NCI-H526 (cell line): ENCODE data around the gene FBRSL1.
"Not testable (repeated sequence)": the region's sequence is repeated elsewhere in the genome, so short reads cannot be mapped to it uniquely, and the experiment has no call there.

ENCODE experiments used
- DNase-seq, 2 experiments: peaks; one replicate each; lab custom pipeline; 2025; lab: John Stamatoyannopoulos, UW

Gene FBRSL1

GRCh38 chr12:132525833-132526455 lies 36.0 kb downstream of the FBRSL1 start:
- DNase-seq: no peak

GRCh38 chr12:132527186-132527882 lies 37.4 kb downstream of the FBRSL1 start:
- no peak for DNase-seq

- DNase-seq: no peak
Measured at GRCh38 chr12:132527883-132528264, 37.9 kb downstream of the FBRSL1 start.

GRCh38 chr12:132528564-132529106 lies 38.7 kb downstream of the FBRSL1 start:
- no peak for DNase-seq

DNA sequence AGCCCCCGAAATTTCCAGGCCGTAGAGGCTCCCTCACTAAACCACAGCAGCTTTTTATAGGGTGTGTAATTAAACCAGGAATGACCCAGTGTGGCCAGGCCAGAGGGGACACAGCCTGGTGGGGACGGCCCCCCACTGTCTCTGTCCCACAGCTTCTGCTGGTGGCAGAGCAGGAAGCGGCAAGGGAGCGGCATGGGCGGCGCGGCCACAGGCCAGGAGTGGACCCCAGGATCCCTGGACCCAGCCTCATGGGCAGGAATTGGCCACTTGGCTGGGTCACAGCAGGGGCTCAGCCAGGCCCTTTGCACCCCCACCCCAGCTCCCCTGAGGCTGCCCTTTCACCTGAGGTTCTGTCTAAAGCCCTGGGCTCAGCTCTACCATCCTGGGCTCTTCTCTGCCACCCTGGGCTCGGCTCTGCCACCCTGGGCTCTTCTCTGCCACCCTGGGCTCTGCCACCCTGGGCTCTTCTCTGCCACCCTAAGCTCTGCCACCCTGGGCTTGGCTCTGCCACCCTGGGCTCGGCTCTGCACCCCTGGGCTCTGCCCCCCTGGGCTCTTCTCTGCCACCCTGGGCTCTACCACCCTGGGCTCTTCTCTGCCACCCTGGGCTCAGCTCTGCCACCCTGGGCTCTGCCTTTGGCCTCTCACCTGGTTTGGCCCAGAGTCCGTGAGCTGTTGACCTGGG lies 39.3 kb downstream of the FBRSL1 start:
- no peak for DNase-seq

GRCh38 chr12:132529906-132530305 lies 40.0 kb downstream of the FBRSL1 start:
- DNase-seq: no peak

GRCh38 chr12:132530447-132530846 lies 40.5 kb downstream of the FBRSL1 start:
- no peak for DNase-seq

DNA sequence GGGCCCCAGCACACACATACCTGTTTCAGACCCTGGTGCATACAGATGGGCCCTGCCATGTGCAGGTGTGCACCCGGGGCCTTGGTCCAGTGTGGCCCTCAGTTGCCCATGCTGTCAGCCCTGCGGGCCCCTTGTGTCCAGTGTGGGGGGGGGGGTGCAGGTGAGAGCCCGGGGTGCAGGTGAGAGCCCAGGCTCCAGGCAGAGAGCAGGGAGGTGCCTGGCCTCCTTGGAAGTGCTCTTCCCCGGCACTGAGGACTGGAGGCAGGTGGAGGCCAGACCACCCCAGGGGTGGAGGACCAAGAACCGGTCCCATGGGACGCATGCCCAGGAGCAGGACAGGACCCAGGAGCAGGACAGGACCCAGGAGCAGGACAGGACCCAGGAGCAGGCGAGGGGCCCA lies 40.9 kb downstream of the FBRSL1 start:
- DNase-seq: no peak

DNA sequence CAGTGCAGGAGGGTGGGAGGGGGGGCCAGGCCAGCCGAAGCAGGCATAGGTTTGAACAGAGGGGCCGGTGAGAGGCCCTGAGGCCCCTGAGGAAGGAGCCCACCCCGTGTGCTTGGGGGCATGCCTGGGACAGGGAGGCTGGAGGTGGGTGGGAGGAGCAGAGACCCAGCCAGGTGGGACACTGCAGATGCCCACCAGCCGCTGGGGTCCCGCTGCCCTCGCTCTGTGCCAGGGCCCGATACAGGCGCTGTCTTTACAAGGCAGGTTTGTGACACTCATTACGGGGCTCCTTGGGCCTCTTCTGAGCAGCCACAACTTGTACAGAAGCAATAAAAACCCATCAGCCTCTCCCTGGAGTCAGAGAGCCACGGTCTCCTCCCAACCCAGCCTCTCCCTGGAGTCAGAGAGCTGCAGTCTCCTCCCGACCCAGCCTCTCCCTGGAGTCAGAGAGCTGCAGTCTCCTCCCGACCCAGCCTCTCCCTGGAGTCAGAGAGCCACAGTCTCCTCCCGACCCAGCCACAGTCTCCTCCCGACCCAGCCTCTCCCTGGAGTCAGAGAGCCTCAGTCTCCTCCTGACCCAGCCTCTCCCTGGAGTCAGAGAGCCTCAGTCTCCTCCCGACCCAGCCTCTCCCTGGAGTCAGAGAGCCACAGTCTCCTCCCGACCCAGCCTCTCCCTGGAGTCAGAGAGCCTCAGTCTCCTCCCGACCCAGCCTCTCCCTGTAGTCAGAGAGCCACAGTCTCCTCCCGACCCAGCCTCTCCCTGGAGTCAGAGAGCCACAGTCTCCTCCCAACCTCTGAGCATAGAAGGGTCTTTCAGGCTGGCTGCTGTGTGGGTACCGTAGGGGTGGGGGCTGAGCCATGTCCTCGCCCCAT lies 43.0 kb downstream of the FBRSL1 start:
- DNase-seq: not testable (repeated sequence)

DNA sequence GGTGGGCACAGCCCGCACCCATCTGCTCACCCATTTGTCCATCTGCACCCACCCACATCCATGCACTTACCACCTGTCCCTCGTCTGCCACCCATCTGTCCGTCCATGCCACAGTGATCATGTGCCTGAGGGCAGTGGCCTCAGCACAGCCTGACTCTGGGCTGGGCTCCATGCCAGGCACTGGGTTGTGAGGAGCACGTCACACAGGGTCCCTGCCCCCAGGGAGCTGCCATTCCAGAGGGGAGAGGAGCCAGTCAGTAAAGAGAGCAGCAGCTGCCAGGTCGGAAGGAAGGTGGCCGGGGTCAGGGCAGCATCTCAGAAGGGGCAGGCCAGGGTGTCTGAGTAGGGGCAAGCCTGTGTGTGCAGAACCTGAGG lies 43.6 kb downstream of the FBRSL1 start:
- DNase-seq: no peak

- no peak for DNase-seq
Measured at GRCh38 chr12:132534076-132534475, 44.1 kb downstream of the FBRSL1 start.

GRCh38 chr12:132535019-132535418 lies 45.1 kb downstream of the FBRSL1 start:
- no peak for DNase-seq

DNA sequence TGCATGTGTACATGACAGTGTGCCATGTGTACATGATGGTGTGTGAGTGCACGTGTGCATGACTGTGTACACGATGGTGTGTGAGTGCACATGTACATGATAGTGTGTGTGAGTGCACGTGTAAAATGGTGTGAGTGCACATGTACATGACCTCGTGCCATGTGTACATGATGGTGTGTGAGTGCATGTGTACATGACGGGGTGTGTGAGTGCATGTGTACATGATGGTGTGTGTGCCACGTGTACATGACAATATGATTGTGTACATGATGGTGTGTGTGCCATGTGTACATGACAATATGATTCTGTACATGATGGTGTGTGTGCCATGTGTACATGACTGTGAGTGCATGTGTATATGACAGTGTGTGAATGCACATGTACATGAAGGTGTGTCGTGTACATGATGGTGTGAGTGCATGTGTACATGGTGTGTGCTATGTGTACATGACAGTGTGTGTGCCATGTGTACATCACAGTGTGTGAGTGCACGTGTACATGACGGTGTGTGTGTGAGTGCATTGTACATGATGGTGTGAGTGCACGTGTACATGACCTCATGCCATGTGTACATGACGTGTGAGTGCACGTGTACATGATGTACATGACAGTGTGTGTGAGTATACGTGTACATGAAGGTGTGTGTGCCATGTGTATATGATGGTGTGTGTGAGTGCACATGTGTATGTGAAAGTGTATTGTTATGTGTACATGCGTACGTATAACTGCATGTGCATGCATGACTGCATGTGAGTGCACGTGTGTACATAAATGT lies 46.3 kb downstream of the FBRSL1 start:
- no peak for DNase-seq

DNA sequence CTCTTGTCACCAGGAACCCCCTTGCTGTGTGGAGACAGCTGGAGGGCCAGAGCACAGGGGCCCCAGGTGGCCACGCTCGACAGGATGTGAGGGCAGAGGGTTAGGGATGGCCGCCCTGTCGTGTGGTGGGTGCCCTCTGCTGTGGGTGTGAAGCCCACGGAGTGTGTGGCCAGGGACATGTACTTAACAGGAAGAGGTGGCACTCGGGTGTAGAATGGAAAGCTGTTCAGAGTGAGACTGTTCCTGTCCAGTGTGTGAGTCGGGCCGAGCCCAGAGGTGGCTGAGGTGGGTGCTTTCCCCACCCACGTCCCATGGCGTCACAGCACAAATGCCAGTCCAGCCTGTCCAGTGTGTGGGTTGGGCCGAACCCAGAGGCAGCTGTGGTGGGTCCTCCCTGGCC lies 47.1 kb downstream of the FBRSL1 start:
- DNase-seq: no peak

DNA sequence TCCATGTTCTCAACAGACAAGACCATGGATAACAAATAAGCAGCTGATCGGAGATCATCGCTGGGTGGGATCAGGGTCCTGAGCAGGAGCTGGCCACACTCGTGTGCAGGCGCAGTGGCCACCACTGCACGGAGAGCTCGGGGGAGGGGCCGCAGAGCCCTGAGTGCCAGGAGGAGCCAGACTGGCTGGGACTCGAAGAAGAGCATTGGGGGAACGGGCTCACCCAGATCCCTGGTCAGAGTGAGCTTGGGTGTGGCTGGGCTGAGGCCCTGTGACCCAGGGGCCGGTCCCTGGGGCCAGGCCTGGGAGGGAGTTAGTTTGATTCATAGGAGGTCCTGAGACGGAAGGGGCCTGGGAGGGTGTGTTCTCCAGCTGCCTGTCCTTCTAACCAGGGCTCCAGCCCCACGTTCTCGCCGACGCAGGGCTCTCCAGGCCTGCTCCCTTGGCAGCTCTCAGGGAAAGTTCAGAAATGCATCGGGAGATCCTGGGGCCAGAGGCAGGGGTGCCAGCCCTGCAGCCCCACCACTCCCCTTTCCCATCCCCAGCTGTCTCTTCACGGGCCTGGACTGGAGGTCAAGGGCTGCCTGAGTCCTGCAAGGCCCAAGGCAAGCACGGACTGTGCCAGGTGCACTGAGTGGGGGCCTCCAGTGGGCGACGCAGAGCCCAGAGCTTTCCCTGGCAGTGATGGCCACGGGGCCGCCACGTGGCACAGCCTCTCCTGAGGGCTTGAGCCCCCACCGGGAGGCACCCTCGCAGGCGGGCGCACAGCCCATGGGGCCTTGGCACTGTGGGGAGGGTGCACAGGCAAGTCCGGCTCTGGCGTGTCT lies 48.1 kb downstream of the FBRSL1 start:
- DNase-seq: no peak

DNA sequence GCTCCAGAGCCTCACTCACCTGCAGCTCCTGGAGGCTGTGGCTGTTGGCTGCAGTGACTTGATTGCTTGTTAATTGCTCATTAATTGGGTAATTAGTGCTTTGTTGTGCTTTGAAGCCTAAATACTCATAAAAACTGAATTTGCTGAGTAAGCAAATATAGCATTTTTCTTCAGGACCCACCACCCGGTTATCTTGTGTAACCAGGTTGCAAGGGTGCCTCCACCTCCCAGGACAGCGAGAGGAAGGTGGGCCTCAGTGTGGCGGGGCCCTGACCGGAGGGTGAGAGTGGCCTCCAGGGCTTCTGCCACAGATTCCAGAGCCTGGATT lies 48.7 kb downstream of the FBRSL1 start:
- DNase-seq: no peak

DNA sequence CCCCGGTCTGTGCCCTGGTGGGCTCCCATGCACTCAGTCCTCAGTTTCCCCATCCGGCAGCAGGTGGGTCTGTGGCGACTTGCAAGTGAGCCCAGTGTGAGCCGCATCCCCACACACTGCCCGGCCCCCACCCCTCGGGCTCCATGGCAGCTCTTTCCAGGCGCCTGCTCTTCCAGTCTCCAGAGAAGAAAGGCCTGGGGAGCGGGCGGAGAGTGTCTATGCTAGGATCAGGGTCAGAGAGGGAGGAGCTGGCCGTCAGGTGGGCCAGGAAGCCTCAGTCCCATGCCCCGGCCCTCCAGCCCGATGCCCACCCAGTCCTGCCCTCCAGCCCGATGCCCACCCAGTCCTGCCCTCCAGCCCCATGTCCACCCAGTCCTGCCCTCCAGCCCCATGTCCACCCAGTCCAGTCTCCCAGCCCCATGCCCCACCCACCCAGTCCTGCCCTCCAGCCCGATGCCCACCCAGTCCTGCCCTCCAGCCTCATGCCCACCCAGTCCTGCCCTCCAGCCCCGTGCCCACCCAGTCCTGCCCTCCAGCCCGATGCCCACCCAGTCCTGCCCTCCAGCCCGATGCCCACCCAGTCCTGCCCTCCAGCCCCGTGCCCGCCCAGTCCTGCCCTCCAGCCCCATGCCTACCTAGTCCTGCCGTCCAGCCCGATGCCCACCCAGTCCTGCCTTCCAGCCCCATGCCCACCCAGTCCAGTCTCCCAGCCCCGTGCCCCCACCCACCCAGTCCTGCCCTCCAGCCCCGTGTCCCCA lies 49.2 kb downstream of the FBRSL1 start:
- DNase-seq: no peak

DNA sequence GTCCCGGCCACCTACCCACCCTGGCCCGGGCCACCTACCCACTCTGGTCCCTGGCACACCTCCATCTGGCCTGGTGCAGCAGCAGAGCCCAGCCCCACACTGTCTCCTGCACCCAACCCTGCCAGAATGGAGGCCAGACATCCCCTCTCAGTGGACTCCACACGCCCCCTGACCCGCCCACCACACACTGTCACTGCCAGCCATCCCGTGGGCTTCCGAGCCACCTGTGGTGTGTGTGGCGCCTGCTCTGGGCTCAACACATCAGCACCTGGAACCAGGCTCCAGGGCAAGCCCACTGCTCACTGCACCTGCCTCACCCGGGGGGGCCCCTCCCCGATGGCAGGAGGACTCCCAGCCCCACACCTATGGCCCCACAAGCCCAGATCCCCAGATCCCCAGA lies 50.5 kb downstream of the FBRSL1 start:
- no peak for DNase-seq

- no peak for DNase-seq
Measured at GRCh38 chr12:132541200-132541599, 51.2 kb downstream of the FBRSL1 start.

DNA sequence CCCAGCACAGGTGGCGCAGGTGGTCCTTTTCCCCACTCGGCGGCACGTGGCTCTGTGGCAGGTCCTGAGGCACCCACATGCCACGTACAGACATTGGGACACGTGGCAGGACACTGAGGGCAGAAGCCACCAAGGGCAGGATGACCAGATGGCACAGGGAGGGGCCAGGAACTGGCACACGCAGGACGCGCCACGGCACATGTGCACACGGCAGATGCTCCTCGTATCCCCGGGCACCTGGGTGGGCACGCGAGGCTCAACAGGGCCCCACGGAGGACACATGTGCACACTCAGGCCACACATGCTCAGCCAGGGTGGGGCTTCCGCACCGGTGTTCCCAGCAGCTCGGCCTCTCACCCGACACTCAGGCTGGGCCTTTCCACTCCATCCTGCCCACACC lies 52.0 kb downstream of the FBRSL1 start:
- DNase-seq: no peak
